Left renal cortex interstitium (tissue), 4 donors: ENCODE data around the gene URB1. TPM values are rescaled to one million over a fixed set of nuclear protein-coding genes. Genes with fewer than 3 reads are reported as not detected.
"Not testable (repeated sequence)": the region's sequence is repeated elsewhere in the genome, so short reads cannot be mapped to it uniquely, and the experiment has no call there.

Experiments
- DNase-seq, 4 donors: peaks; one replicate each; pipeline ENCODE4 v3.0.0-alpha.2; 2013; ENCODE audit warnings: low read depth in 4 of 4, low spot score in 2 of 4, missing footprints in 1 of 4
- polyA plus RNA-seq, 4 donors: library from polyadenylated mRNA; unstranded; fragments of 120-200 nt; gene quantifications; one replicate each; pipeline ENCODE4 v1.2.1, GENCODE V29; 2013; ENCODE audit not compliant: insufficient read length in 4 of 4

URB1 gene
- polyA plus RNA-seq, 4 donors = 9.3 to 14.9 (median 12.9) TPM

- DNase-seq = no peak
Observed at GRCh38 chr21:32328595-32328994, 64.2 kb downstream of the URB1 start.

DNA sequence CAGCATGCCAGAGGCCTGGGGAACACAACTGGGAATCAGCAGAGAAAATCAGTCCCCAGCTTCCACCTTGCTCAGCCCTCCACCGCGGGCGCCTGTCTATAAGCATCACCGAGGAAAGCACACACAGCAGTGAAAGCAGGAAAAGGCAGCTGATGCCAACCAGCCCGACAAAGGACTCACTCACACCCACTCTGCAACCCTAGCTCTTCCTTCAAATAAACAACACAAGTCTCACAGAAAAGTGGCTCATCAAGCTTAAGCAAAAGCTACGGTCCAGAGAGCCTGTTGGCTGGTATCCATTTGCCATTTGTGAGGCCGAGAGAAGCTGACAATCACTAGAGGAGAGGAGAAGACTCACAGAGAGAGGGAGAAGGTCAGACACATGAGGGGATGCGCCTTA, 67.1 kb downstream of the URB1 start:
- DNase-seq = no peak

- no peak for DNase-seq
Observed at GRCh38 chr21:32322676-32323075, 70.1 kb downstream of the URB1 start.

- no peak for DNase-seq
Observed at GRCh38 chr21:32322103-32322502, 70.7 kb downstream of the URB1 start.

- no peak for DNase-seq
Observed at GRCh38 chr21:32321480-32321879, 71.3 kb downstream of the URB1 start.

- no peak for DNase-seq
Observed at GRCh38 chr21:32320726-32321125, 72.1 kb downstream of the URB1 start.

DNA sequence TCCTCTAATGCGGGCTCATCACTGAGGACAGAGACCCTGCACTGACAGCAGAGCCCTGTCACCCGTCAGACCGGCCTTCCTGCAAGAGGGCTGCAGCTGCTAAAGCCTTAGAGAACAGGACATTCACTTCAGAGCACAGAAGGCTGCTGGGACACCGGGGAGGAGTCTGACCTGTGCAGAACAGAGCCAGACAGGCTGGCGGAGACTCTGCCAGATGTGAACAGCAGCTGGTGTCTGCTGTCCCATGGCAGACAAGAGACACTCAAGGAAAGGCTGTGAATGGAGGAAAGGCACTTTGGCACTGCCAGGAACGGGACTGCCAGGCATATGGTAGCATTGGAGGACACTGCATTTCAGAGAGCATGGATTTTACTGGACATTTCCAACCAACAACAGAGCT, 72.8 kb downstream of the URB1 start:
- no peak for DNase-seq

DNA sequence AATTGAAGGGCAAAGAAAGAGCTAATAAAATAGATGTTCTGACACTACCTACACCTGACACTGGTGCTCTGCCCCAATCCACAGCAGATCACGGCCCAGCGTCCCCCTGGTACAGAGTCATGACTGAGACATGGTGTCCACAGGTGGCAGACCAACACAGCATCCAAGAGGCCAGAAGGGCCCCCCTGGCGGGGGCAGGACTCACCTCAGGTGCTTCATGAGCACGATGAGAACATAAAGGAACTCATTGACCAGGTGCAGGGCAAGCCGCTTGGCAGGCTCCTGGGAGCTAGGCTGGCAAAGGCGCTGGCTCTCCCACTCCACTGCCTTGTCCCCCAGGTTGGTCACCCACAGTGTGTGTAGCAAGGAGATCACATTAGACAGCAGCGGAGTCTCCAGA, 73.8 kb downstream of the URB1 start:
- DNase-seq = no peak

- DNase-seq = no peak
Observed at GRCh38 chr21:32317726-32318125, 75.1 kb downstream of the URB1 start.

DNA sequence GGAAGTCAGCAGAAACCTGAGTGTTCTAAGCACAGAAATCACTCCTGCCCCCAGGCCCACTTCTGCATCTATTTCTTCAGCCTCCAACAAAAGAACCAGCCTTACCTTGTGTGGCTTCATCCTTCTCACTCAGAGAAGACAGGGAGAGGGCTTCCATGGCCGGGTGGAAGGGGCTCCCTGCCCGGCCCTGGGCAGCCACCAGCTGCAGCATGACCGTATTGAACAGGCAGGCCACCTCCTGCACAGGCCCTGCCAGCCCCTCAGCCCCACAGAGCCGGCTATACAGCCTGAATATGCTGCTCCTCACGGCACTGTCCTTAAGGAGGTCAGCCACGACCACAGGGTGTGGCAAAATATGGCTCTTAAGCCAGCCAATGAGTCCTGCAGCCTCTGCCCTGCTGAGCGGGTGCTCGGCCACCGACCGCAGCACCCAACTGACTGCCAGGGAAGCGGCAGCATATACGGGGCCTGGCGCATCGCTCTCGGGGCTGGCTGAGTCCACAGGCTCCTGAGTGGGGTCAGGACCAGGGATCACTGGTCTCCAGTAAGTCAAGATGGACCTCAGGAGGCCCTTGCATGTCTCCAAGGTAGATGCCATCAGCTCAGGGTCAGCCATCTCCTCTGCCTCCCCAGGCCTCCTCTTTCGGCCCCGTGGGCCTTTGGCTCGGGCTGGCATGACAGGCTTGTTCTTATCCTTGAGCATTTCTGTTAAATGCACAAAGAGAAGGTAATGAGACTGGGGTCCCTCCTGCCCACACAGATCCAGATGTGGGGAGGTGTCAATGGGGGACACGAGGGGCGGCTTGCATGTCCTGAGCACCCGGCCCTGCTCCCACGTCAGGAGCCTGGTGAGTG, 76.2 kb downstream of the URB1 start:
- DNase-seq = no peak

DNA sequence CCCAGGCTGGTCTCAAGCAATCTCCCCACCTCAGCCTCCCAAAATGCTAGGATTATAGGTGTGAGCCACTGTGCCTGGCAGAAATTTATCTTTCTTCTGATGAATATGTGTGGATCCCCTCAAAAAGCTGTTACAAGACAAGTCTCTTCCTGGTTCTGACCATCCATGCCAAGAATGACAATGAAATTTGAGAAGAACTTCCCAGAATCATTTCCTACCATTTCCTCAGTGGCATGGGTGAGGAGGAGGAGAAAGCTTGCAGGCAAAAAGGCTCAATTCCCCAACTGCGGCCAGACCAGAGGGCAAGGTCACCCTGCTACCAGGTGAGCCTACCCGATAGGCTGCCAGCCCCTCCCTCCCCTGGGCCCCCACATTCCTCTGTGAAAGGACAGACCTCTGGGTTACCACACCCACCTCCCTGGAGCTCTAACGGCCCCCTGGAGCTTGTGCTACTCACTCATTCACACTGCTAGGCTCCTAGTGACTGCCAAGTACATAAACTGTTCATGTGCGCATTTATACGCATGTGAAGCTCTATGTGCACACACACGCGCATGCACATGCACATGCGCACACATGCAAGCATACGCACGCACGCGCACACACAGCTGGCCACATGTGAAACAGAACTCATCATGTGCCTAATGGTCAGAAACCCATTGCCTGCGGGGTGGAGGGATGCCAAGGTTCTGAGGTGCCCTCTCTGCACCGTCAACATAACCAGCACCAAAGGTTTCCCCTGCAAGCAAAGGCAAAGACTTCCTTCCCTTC, 77.1 kb downstream of the URB1 start:
- DNase-seq = no peak

GRCh38 chr21:32314806-32315205, 78.0 kb downstream of the URB1 start:
- DNase-seq = no peak

DNA sequence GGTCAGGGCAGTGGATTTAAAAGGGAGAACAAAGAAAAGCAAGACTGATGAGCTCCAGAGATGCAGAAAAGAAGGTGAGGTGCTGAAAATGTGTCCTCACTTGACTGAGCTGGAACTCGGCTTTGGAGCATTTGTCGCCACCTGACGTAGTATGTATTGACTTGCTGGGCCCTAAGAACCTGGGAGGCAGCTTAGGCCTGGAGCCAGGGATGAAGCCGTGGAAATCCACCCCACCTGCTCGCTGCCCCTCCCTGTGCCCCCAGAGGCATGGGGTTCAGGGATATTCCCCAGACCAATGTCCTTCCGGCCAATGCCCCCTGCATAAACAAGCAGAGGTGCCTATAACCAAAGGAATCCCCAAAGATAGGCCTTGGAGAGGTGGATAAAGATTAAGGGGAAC, 79.8 kb downstream of the URB1 start:
- DNase-seq = no peak

DNA sequence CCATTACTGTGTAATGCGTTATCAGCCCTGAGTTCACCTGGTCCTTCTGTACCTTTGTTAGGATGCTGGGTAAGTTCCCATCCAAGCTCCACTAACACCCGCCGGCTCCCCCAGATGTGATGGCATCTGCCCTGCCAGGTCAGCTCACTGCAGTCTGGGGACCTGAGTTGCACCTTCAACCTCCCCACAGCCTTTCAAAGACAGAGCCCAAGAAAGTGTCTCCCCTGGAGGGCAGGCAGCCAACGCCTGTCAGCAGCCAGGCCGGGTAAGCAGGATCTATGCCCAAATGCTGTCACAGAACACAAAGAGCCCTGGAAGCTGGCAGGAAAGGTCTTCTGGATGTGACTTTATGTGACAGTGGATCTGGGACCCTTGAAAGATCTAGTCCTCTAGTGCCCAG, 80.5 kb downstream of the URB1 start:
- DNase-seq = no peak

DNA sequence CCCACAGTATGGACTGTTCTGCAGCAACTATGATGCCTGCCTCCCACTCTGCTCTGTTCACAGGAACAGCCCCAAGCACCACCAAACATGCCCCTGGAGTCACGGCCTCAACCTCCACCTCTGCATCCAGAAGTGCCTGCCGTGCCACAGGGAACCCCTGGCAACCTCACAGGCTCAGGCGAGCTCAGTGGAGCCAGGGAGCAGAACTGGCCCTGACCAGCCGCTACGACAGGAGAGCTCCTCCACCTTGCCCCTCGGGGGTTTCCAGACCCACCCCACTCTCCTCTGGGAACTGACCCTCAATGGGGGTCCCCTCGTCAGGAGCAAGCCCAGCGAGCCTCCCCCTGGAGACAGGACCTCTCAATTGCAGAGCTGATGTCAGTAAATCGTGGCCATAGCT, 81.2 kb downstream of the URB1 start:
- no peak for DNase-seq

DNA sequence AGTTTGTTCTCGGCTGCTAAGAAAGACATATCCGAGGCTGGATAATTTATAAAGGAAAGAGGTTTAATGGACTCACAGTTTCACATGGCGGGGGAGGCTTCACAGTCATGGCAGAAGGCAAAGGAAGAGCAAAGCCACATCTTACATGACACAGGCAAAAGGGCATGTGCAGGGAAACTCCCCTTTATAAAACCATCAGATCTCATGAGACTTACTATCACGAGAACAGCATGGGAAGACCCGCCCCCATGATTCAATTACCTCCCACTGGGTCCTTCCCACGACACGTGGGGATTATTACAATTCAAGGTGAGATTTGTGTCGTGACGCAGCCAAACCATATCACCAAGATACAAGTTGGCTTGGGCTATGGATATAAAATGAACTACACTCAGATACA, 81.8 kb downstream of the URB1 start:
- not testable (repeated sequence) for DNase-seq

DNA sequence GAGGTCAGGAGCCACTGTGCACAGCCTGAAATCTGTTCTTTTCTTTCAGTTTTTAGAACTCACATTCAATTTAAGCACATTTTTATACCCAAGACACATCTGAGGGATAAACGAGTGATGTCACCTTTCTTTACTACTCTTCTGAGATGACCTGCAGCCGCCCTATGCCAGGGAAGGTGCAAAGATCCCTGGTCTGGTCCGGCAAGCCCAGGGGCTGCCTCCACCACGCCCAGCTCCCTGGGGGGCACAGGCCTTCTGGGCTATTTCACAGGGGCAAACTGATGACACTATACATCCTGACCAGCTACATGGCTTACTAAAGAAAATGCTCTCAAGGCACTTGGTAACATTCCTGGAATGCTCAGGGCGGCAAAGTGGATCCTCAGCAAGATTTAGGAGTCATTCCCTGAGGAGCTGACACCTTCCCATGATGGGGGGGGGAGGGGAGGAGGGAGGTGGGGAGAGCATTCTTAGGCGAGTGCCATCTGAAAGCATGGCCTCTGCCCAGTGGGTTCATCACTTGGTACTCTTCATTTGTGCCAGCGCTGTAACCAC, 82.8 kb downstream of the URB1 start:
- no peak for DNase-seq

GRCh38 chr21:32308696-32309095, 84.1 kb downstream of the URB1 start:
- no peak for DNase-seq

- DNase-seq = no peak
Observed at GRCh38 chr21:32307706-32308105, 85.1 kb downstream of the URB1 start.

GRCh38 chr21:32306021-32306780, 86.6 kb downstream of the URB1 start:
- DNase-seq = no peak

DNA sequence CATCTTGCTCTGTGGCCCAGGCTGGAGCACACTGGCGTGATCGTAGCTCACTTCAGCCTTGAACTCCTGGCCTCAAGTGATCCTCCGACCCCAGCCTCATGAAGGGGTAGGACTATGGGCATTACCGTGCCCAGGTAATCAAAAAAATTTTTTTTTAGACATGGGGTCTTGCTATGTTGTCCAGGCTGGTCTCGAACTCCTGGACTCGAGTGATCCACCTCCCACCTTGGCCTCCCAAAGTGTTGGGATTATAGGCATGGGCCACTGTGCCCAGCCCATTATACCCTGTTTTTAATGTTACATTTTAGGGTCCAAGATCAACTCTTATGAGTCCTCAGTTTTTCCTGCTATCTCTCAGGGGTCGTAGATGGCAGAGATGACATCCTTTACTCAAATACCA, 87.8 kb downstream of the URB1 start:
- no peak for DNase-seq
